DOHH2 (cell line): ENCODE measurements around the gene TLE1.

ENCODE experiments used
- H3F3A ChIP-seq: fragments of 200-600 bp; sonication (generic), shearing (Covaris generic); 2 replicates; pipeline ENCODE4 v1.6.0; 2016; ENCODE audit warnings: antibody characterized with exemption, mild to moderate bottlenecking; ENCODE audit not compliant: control insufficient read depth, insufficient read depth
- H3K27ac ChIP-seq: fragments of 200-600 bp; sonication (generic); 2 replicates; pipeline ENCODE4 v1.5.1; 2014; ENCODE audit warnings: low read depth, mild to moderate bottlenecking, low read length, moderate library complexity
- H3K27me3 ChIP-seq: fragments of 200-600 bp; sonication (generic); 2 replicates; pipeline ENCODE4 v1.6.1; 2014; ENCODE audit warnings: mild to moderate bottlenecking, low read length, mixed read lengths; ENCODE audit not compliant: control insufficient read depth
- H3K36me3 ChIP-seq: fragments of 200-600 bp; sonication (generic); 2 replicates; pipeline ENCODE4 v1.6.1; 2014; ENCODE audit warnings: mild to moderate bottlenecking, low read length, moderate library complexity, mixed read lengths; ENCODE audit not compliant: control insufficient read depth
- H3K4me1 ChIP-seq: fragments of 200-600 bp; sonication (generic); 2 replicates; pipeline ENCODE4 v1.6.1; 2014; ENCODE audit warnings: mild to moderate bottlenecking, low read length, mixed read lengths; ENCODE audit not compliant: control insufficient read depth
- H3K4me2 ChIP-seq: fragments of 200-600 bp; sonication (generic); 2 replicates; pipeline ENCODE4 v1.6.0; 2014; ENCODE audit warnings: mild to moderate bottlenecking, low read length, moderate library complexity
- H3K4me3 ChIP-seq: fragments of 200-600 bp; sonication (generic); 2 replicates; pipeline ENCODE4 v1.5.1; 2014; ENCODE audit warnings: mild to moderate bottlenecking, low read length, mixed read lengths
- H3K79me2 ChIP-seq: fragments of 200-600 bp; sonication (generic); 2 replicates; pipeline ENCODE4 v1.6.1; 2014; ENCODE audit warnings: mild to moderate bottlenecking, low read length, mixed read lengths; ENCODE audit not compliant: control insufficient read depth
- H3K9me2 ChIP-seq: fragments of 200-600 bp; sonication (generic); replicated peaks from 2 replicates; pipeline ENCODE4 v1.6.1; 2014; ENCODE audit warnings: mild to moderate bottlenecking, low read length, mixed read lengths; ENCODE audit not compliant: control insufficient read depth
- H3K9me3 ChIP-seq: fragments of 200-600 bp; sonication (generic); 2 replicates; pipeline ENCODE4 v1.6.1; 2014; ENCODE audit warnings: antibody characterized with exemption, low read length, mixed read lengths; ENCODE audit not compliant: control insufficient read depth, insufficient read depth
- H4K20me1 ChIP-seq: fragments of 200-600 bp; sonication (generic); 2 replicates; pipeline ENCODE4 v1.6.0; 2014; ENCODE audit warnings: low read depth, mild to moderate bottlenecking, antibody characterized with exemption, low read length, moderate library complexity; ENCODE audit not compliant: control insufficient read depth, insufficient read depth
- EZH2phosphoT487 ChIP-seq: fragments of 200-600 bp; sonication (generic); IDR thresholded peaks from 2 replicates; pipeline ENCODE4 v1.6.1; 2017; ENCODE audit warnings: borderline replicate concordance, mild to moderate bottlenecking, antibody characterized with exemption, low read length, moderate library complexity, mixed read lengths
- TF ChIP-seq, protein P1 (sequence below): fragments of 200-600 bp; sonication (generic); IDR thresholded peaks from one replicate; pipeline ENCODE4 v1.5.1; 2014; ENCODE audit warnings: antibody characterized with exemption, mild to moderate bottlenecking, low read depth, low read length; ENCODE audit not compliant: poor library complexity, severe bottlenecking

The TLE1 gene

DNA sequence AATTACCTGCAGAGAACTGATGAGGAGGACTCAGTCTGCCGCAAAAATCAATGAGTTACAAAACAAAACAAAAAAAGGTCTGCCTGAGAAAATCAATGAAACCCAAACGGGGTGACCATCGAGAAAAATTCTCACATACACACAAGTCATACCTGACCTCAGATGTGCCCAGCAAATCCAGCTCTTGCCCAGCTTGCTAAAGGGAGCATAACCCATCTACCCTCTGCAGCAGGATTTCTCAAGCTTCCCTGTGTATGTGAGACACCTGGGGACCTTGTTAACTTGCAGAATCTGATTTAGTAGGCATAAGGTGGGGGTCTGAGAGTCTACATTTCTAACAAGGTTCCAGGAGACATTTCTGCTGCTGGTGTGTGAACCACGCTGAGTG, 126.3 kb downstream of the TLE1 start:
- no peak overlapping the region for H3K27ac ChIP-seq
- H3K79me2 ChIP-seq, result no peaks in the 10 kb centered on the region
- H3F3A ChIP-seq, result no peaks in the 10 kb centered on the region
- no peak overlapping the region for H3K4me2 ChIP-seq
- no peaks in the 10 kb centered on the region for H3K4me1 ChIP-seq
- TF ChIP-seq, protein P1, sequence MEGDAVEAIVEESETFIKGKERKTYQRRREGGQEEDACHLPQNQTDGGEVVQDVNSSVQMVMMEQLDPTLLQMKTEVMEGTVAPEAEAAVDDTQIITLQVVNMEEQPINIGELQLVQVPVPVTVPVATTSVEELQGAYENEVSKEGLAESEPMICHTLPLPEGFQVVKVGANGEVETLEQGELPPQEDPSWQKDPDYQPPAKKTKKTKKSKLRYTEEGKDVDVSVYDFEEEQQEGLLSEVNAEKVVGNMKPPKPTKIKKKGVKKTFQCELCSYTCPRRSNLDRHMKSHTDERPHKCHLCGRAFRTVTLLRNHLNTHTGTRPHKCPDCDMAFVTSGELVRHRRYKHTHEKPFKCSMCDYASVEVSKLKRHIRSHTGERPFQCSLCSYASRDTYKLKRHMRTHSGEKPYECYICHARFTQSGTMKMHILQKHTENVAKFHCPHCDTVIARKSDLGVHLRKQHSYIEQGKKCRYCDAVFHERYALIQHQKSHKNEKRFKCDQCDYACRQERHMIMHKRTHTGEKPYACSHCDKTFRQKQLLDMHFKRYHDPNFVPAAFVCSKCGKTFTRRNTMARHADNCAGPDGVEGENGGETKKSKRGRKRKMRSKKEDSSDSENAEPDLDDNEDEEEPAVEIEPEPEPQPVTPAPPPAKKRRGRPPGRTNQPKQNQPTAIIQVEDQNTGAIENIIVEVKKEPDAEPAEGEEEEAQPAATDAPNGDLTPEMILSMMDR, result no peak
- no peak for TF ChIP-seq EZH2phosphoT487
- H3K9me3 ChIP-seq, result no peaks in the 10 kb centered on the region; the same call in 1 of the 2 replicates
- no peaks in the 10 kb centered on the region for H3K36me3 ChIP-seq
- no peaks in the 10 kb centered on the region for H3K9me2 ChIP-seq
- no peaks in the 10 kb centered on the region for H4K20me1 ChIP-seq
- H3K27me3 ChIP-seq, result no peaks in the 10 kb centered on the region
- no peak overlapping the region for H3K4me3 ChIP-seq

DNA sequence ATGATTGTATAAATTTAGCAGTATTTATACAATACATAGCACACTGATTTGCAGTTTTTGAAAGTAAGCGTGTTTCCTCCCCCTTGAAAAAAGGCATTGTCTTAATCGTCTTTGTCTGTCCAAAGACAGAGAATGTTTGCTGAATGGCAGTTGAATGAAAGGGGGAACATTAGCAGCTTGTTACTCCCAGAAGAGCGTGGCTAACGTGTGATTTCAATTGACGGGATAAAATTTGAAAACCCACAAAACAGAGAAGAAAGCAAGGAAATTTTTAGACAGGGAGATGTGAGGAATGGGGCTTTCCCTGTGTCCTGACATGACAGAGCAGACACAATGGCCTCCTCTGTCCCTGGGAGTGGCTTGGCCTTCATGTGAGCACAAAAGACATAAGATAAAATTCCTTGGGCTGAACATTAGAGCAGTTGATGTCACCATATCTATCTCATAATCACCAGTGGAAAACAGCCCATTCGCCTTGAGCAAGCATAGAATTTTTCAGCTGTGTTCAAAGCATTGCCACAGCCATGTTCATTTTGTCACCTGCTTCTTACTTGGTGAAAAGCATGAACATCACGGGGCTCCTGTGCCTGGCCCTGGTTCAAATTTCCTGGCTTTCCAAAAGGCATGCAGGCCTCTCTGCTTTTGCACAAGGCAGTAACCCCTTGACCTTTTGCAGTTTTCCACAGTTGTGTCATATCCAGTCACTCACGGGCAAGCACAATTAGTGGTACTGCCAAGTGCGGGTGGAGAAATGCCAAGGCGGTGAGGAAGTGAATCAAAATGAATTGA, 126.9 kb downstream of the TLE1 start:
- TF ChIP-seq EZH2phosphoT487, result no peak
- TF ChIP-seq, protein P1, result no peak
- H3K9me3 ChIP-seq, result no peaks in the 10 kb centered on the region; the same call in 1 of the 2 replicates
- H3K9me2 ChIP-seq, result no peaks in the 10 kb centered on the region
- no peaks in the 10 kb centered on the region for H3K79me2 ChIP-seq
- no peaks in the 10 kb centered on the region for H4K20me1 ChIP-seq
- H3K27ac ChIP-seq, result no peak overlapping the region
- H3K4me3 ChIP-seq, result no peak overlapping the region
- H3K36me3 ChIP-seq, result no peaks in the 10 kb centered on the region
- H3K27me3 ChIP-seq, result no peaks in the 10 kb centered on the region
- no peaks in the 10 kb centered on the region for H3K4me1 ChIP-seq
- H3F3A ChIP-seq, result no peaks in the 10 kb centered on the region
- H3K4me2 ChIP-seq, result no peak overlapping the region

GRCh38 chr9:81560851-81561732, 128.3 kb downstream of the TLE1 start:
- no peaks in the 10 kb centered on the region for H3K27me3 ChIP-seq
- TF ChIP-seq, protein P1, result no peak
- no peak for TF ChIP-seq EZH2phosphoT487

More at GRCh38 chr9:81560851-81561732, 128.3 kb downstream of the TLE1 start:
- H3K27ac ChIP-seq, result no peak overlapping the region
- H3K4me1 ChIP-seq, result no peaks in the 10 kb centered on the region
- H3K4me3 ChIP-seq, result no peak overlapping the region
- H3K9me2 ChIP-seq, result no peaks in the 10 kb centered on the region
- no peaks in the 10 kb centered on the region for H3K36me3 ChIP-seq
- no peaks in the 10 kb centered on the region; the same call in 1 of the 2 replicates for H3K9me3 ChIP-seq
- no peaks in the 10 kb centered on the region for H4K20me1 ChIP-seq
- H3K79me2 ChIP-seq, result no peaks in the 10 kb centered on the region
- no peaks in the 10 kb centered on the region for H3F3A ChIP-seq
- no peak overlapping the region for H3K4me2 ChIP-seq
